Tibial nerve (tissue), 4 donors: Measurements from ENCODE around the gene SPTLC2. TPM values are rescaled to one million over a fixed set of nuclear protein-coding genes. Genes with fewer than 3 reads are reported as not detected.
"Not testable (repeated sequence)": the region's sequence is repeated elsewhere in the genome, so short reads cannot be mapped to it uniquely, and the experiment has no call there.

ENCODE experiments used
- DNase-seq, 2 donors: peaks; one replicate each; pipeline ENCODE4 v3.0.0-alpha.2; 2019; ENCODE audit warnings: low spot score in 2 of 2
- H3K27ac ChIP-seq, 4 donors: fragments of 200-600 bp; sonication (generic) in 3 of 4; one replicate each; pipeline ENCODE4 v1.5.1; 2017 to 2019; ENCODE audit warnings: mild to moderate bottlenecking in 1 of 4
- H3K27me3 ChIP-seq, 2 donors: fragments of 200-600 bp; sonication (generic) in 1 of 2; one replicate each; pipeline versions ENCODE4 v1.5.1 to v1.6.0; 2017 to 2019
- H3K36me3 ChIP-seq, 3 donors: fragments of 200-600 bp; sonication (generic); one replicate each; pipeline ENCODE4 v1.5.1; 2018 to 2019
- H3K4me1 ChIP-seq, 4 donors: fragments of 200-600 bp; sonication (generic) in 3 of 4; one replicate each; pipeline ENCODE4 v1.5.1; 2017 to 2019
- H3K4me3 ChIP-seq, 4 donors: fragments of 200-600 bp; sonication (generic) in 3 of 4; one replicate each; pipeline ENCODE4 v1.5.1; 2017 to 2019; ENCODE audit warnings: mild to moderate bottlenecking in 1 of 4, moderate library complexity in 1 of 4
- H3K9me3 ChIP-seq, 4 donors: fragments of 200-600 bp; sonication (generic) in 3 of 4; one replicate each; pipeline ENCODE4 v1.5.1; 2017 to 2019
- EP300 ChIP-seq, 2 donors: sonication (generic); formaldehyde crosslinking; IDR thresholded peaks; one replicate each; pipeline ENCODE4 v1.6.1; 2017; ENCODE audit warnings: antibody characterized with exemption in 2 of 2, mild to moderate bottlenecking in 1 of 2
- POLR2A ChIP-seq, 2 donors: fragments of 450-650 bp; IDR thresholded peaks; one replicate each; pipeline ENCODE4 v1.6.1; 2017; ENCODE audit warnings: antibody characterized with exemption in 2 of 2, mild to moderate bottlenecking in 2 of 2, moderate library complexity in 2 of 2
- WGBS, 2 donors: methylation state at CpG; one replicate each; pipeline ENCODE4 v1.1.5; 2018; 5-methylcytosine and 5-hydroxymethylcytosine counted together
- total RNA-seq, 4 donors: library from RNA; depleted of rRNA; stranded (reverse); fragments of >200 nt; gene quantifications; one replicate each; pipeline ENCODE4 v1.1.0, GENCODE V29; 2016
- TF ChIP-seq, protein P1 (sequence below), 5 experiments: fragments of 200-600 bp in 3 of 5; fragments of 450-650 bp in 2 of 5; sonication (generic) in 3 of 5; IDR thresholded peaks; one replicate each; pipeline ENCODE4 v1.5.1; 2016 to 2019; ENCODE audit warnings: antibody characterized with exemption in 5 of 5, mild to moderate bottlenecking in 3 of 5, moderate library complexity in 2 of 5

Gene SPTLC2
- total RNA-seq, 4 donors from 2014 or later: 25.5 to 45.2 (median 29.7) TPM

DNA sequence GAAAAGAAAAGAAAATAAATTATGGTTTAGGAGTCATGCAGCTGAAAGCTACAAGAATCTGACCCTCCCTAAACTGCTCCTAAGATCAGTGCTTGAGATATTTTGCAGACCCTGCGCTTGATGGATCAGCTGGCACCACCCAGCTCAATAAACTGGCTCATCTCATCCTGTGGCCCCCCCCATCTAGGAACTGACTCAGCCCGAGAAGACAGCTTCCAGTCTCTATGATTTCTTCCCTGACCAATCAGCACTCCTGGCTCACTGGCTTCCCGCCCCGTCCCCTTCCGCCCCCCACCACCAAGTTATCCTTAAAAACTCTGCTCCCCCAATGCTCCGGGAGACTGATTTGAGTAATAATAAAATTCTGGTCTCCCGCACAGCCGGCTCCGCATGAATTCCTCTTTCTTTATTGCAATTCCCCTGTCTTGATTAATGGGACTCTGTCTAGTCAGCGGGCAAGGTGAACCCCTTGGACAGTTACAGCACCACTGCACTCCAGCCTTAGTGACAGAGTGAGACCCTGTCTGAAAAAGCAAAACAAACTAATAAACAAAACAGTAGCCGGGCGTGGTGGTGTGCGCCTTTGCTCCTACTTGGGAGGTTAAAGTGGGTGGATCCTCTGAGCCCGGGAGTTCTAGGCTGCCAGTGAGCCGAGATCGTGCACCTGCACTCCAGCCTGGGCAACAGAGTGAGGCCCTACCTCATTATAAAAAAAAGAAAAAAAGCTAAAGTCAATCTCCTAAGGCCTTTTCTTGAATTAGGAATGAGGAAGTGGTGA, 24.5 kb upstream of the SPTLC2 start:
- no peak for TF ChIP-seq POLR2A (IDR thresholded peaks at IDR 0.05)
- TF ChIP-seq EP300 (IDR thresholded peaks at IDR 0.05): no peak
- TF ChIP-seq, protein P1, sequence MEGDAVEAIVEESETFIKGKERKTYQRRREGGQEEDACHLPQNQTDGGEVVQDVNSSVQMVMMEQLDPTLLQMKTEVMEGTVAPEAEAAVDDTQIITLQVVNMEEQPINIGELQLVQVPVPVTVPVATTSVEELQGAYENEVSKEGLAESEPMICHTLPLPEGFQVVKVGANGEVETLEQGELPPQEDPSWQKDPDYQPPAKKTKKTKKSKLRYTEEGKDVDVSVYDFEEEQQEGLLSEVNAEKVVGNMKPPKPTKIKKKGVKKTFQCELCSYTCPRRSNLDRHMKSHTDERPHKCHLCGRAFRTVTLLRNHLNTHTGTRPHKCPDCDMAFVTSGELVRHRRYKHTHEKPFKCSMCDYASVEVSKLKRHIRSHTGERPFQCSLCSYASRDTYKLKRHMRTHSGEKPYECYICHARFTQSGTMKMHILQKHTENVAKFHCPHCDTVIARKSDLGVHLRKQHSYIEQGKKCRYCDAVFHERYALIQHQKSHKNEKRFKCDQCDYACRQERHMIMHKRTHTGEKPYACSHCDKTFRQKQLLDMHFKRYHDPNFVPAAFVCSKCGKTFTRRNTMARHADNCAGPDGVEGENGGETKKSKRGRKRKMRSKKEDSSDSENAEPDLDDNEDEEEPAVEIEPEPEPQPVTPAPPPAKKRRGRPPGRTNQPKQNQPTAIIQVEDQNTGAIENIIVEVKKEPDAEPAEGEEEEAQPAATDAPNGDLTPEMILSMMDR (IDR thresholded peaks at IDR 0.05): no peak
- 59 to 60% methylated on average over 16 of the region's 16 CpGs for WGBS, 2 donors
- H3K4me3 ChIP-seq: peak overlapping the region in 2 of 4 donors; percentile 49 to 63
- no peak for DNase-seq
- H3K36me3 ChIP-seq: no peaks in the 10 kb centered on the region
- peaks cover 0 to 17% (median 3%) of the 10 kb centered on the region in 4 donors for H3K4me1 ChIP-seq
- H3K27me3 ChIP-seq: no peaks in the 10 kb centered on the region
- peaks cover 0 to 4% (median 0%) of the 10 kb centered on the region in 4 donors for H3K9me3 ChIP-seq
- H3K27ac ChIP-seq: peak overlapping the region in 3 of 4 donors; percentile 71 to 94 (median 89)

GRCh38 chr14:77638771-77639171, 22.3 kb upstream of the SPTLC2 start:
- Histone ChIP-seq H3K9me3 (peaks cover 0 to 9% (median 0%) of the 10 kb centered on the region in 4 donors), H3K4me3 (no peak overlapping the region), H3K27ac (no peak overlapping the region), H3K4me1 (peaks cover 0 to 17% (median 3%) of the 10 kb centered on the region in 4 donors), H3K36me3 (no peaks in the 10 kb centered on the region), H3K27me3 (no peaks in the 10 kb centered on the region)
- WGBS, 2 donors: 64 to 71% methylated on average over 2 of the region's 2 CpGs
- TF ChIP-seq, protein P1 (IDR thresholded peaks at IDR 0.05): no peak
- no peak for TF ChIP-seq EP300 (IDR thresholded peaks at IDR 0.05)
- TF ChIP-seq POLR2A (IDR thresholded peaks at IDR 0.05): no peak
- DNase-seq: no peak

DNA sequence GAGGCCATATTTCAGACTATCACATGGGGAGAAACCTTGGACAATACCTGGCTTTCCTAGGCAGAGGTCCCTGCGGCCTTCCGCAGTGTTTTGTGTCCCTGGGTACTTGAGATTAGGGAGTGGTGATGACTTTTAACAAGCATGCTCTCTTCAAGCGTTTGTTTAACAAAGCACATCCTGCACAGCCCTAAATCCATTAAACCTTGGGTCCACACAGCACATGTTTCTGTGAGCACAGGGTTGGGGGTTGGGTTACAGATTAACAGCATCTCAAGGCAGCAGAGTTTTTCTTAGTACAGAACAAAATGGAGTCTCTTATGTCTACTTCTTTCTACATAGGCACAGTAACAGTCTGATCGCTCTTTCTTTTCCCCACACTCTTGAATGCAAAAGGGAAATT, 19.4 kb upstream of the SPTLC2 start:
- whole genome bisulfite sequencing, 2 donors: 69 to 70% methylated on average over 4 of the region's 4 CpGs
- not testable (repeated sequence) for H3K27ac ChIP-seq, H3K36me3 ChIP-seq, H3K27me3 ChIP-seq, H3K4me3 ChIP-seq, H3K9me3 ChIP-seq, DNase-seq, H3K4me1 ChIP-seq

GRCh38 chr14:77635466-77635865, 19.0 kb upstream of the SPTLC2 start:
- H3K4me1 ChIP-seq, H3K36me3 ChIP-seq, DNase-seq, H3K27me3 ChIP-seq, H3K9me3 ChIP-seq, H3K4me3 ChIP-seq, H3K27ac ChIP-seq: not testable (repeated sequence)
- WGBS, 2 donors: 84 to 86% methylated on average over 8 of the region's 8 CpGs

DNA sequence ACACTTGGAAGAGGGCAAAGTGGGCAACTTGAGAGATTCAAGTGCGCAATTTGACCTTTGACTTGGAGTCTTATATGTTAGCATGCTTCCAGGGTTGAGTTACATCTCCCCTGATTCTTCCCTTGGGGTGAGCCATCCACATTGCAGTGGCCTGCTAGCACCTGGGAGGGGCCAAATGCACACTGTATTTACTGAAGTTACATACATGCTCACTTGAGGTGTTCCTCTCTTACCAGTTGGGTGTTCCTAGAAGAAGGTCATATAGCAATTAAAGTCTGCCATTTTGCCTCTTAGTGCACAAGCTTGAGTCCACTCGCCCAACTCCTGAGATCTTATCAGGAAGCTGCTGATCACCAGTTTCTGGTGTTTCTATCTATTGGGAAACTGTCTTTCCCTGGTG, 13.7 kb upstream of the SPTLC2 start:
- Histone ChIP-seq H3K9me3 (peaks cover 0 to 5% (median 0%) of the 10 kb centered on the region in 4 donors), H3K27me3 (no peaks in the 10 kb centered on the region), H3K4me1 (no peaks in the 10 kb centered on the region), H3K27ac (no peak overlapping the region), H3K36me3 (no peaks in the 10 kb centered on the region), H3K4me3 (no peak overlapping the region)
- 56 to 88% methylated on average over 2 of the region's 2 CpGs for WGBS, 2 donors
- TF ChIP-seq EP300 (IDR thresholded peaks at IDR 0.05) (no peak), POLR2A (IDR thresholded peaks at IDR 0.05) (no peak)
- TF ChIP-seq, protein P1 (IDR thresholded peaks at IDR 0.05): no peak
- no peak for DNase-seq

DNA sequence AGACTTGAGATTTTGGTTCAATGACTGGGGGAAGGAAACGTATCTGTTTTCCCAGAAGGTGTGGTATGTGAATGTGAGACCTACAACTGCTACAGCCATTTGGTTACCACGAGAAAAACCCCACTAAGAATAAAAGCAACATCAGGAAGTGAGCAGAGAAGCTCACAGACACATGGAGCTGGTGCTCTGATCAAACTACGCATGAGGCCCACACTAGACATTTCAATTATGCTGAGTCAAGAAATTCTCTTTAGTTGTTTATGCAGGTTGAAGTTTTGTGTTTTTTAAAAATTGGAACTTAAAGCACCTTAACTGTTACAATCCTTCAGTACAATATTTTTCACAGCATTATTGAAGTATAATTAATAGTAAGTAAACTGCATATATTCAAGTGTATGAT, 8.9 kb upstream of the SPTLC2 start:
- H3K27ac ChIP-seq: no peak overlapping the region
- no peaks in the 10 kb centered on the region for H3K27me3 ChIP-seq
- no peak for DNase-seq
- TF ChIP-seq, protein P1 (IDR thresholded peaks at IDR 0.05): no peak
- TF ChIP-seq POLR2A (IDR thresholded peaks at IDR 0.05): no peak
- TF ChIP-seq EP300 (IDR thresholded peaks at IDR 0.05): no peak
- H3K4me3 ChIP-seq: no peak overlapping the region
- 72% methylated on average over 3 of the region's 3 CpGs for WGBS, 2 donors
- H3K9me3 ChIP-seq: no peaks in the 10 kb centered on the region
- H3K4me1 ChIP-seq: no peaks in the 10 kb centered on the region
- H3K36me3 ChIP-seq: no peaks in the 10 kb centered on the region
